ENCODE results near the gene PCGF1. TPM values are rescaled to one million over a fixed set of nuclear protein-coding genes. Genes with fewer than 3 reads are reported as not detected.
A peak's percentile ranks its signal among the peaks of the same experiment; 100 is the strongest.

The PCGF1 gene
- total and polyA plus RNA-seq, 2 of the 13 experiments (the other 11 are each of a cell fraction or from before 2014, with no cell fraction given) = 20.4 to 22.6 TPM

DNA sequence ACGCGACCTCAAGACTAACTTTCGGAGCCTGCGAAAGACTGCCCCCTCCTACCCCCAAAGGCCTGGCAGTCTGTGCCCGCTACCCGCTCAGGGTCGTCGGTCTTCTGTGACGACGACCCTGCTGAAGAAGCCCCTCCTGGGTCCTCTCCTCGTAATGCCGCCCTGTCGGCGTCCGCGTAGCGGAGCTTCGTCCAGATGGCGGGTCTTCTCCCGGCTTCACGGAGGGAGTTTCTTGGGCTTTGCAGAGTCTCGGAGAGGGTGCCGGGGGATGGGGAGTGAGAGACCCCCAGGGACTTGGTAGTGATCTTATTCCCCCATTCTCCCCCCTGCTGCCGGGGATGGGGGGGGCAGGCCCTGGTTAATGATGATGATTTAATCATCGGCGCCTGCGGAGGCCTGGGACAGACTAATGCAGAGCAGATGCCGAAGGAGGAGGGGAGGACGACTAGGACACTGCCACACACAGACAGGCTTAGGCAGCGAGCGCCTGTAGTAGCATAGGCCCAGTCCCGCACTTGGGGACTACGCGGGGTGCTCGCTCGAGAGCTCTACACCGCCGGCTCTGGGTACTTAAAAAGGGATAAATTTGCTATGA is 528 bp upstream of the PCGF1 start (continued):
- 0 out of 2 replicates have a peak, but pooled peaks have one; percentile 3 for TF ChIP-seq HNRNPL (IDR thresholded peaks at IDR 0.05; ENCODE audit: low read depth, low read length)
- 0 out of 2 replicates have a peak, but pooled peaks have one; percentile 2 for TF ChIP-seq MYC (CRISPR knock-in tag; IDR thresholded peaks at IDR 0.05; ENCODE audit: borderline replicate concordance)
- peak; percentile 59; the same call in 1 of the 2 replicates for TF ChIP-seq SRY (CRISPR knock-in tag; IDR thresholded peaks at IDR 0.05)
- TF ChIP-seq ZNF605 (CRISPR knock-in tag; IDR thresholded peaks at IDR 0.05) = peak; percentile 13
- peak; percentile 16; the same call in 1 of the 2 replicates for TF ChIP-seq SNAI1 (CRISPR knock-in tag; IDR thresholded peaks at IDR 0.05; ENCODE audit: borderline replicate concordance)
- TF ChIP-seq RXRA (CRISPR knock-in tag; IDR thresholded peaks at IDR 0.05) = peak; percentile 43; the same call in 1 of the 2 replicates
- 0 out of 2 replicates have a peak, but pooled peaks have one; percentile 11 for TF ChIP-seq ZNF850 (CRISPR knock-in tag; conservative IDR thresholded peaks at IDR 0.05)
- TF ChIP-seq, protein P1, sequence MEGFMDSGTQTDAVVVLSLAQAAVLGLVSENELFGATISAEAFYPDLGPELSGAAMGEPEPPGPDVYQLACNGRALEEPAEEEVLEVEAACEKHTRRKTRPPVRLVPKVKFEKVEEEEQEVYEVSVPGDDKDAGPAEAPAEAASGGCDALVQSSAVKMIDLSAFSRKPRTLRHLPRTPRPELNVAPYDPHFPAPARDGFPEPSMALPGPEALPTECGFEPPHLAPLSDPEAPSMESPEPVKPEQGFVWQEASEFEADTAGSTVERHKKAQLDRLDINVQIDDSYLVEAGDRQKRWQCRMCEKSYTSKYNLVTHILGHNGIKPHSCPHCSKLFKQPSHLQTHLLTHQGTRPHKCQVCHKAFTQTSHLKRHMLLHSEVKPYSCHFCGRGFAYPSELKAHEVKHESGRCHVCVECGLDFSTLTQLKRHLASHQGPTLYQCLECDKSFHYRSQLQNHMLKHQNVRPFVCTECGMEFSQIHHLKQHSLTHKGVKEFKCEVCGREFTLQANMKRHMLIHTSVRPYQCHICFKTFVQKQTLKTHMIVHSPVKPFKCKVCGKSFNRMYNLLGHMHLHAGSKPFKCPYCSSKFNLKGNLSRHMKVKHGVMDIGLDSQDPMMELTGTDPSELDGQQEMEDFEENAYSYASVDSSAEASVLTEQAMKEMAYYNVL (CRISPR knock-in tag; IDR thresholded peaks at IDR 0.05; ENCODE audit: borderline replicate concordance) = 0 out of 2 replicates have a peak, but pooled peaks have one; percentile 37
- no peak; the same call in 1 of the 2 replicates for TF ChIP-seq GFI1 (CRISPR knock-in tag; IDR thresholded peaks at IDR 0.05; ENCODE audit: borderline replicate concordance)
- 0 out of 2 replicates have a peak, but pooled peaks have one; percentile 5 for TF ChIP-seq ZNF274 (CRISPR knock-in tag; IDR thresholded peaks at IDR 0.05)
- 0 out of 2 replicates have a peak, but pooled peaks have one; percentile 34 for TF ChIP-seq ZNF431 (CRISPR knock-in tag; IDR thresholded peaks at IDR 0.05; ENCODE audit: borderline replicate concordance, low read depth)
- TF ChIP-seq, protein P2, sequence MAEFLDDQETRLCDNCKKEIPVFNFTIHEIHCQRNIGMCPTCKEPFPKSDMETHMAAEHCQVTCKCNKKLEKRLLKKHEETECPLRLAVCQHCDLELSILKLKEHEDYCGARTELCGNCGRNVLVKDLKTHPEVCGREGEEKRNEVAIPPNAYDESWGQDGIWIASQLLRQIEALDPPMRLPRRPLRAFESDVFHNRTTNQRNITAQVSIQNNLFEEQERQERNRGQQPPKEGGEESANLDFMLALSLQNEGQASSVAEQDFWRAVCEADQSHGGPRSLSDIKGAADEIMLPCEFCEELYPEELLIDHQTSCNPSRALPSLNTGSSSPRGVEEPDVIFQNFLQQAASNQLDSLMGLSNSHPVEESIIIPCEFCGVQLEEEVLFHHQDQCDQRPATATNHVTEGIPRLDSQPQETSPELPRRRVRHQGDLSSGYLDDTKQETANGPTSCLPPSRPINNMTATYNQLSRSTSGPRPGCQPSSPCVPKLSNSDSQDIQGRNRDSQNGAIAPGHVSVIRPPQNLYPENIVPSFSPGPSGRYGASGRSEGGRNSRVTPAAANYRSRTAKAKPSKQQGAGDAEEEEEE (CRISPR knock-in tag; IDR thresholded peaks at IDR 0.05; ENCODE audit: borderline replicate concordance) = no peak
- no peak for TF ChIP-seq ZBTB46 (CRISPR knock-in tag; IDR thresholded peaks at IDR 0.05; ENCODE audit: borderline replicate concordance)
- peak; percentile 0 for TF ChIP-seq PHF5A (CRISPR knock-in tag; IDR thresholded peaks at IDR 0.05; ENCODE audit: low read depth, unreplicated experiment)
- no peak for TF ChIP-seq CREB1 (IDR thresholded peaks at IDR 0.05)
- peak; percentile 19 for TF ChIP-seq CREB1 (CRISPR knock-in tag; IDR thresholded peaks at IDR 0.05)
- peak; percentile 28 for TF ChIP-seq YY1 (IDR thresholded peaks at IDR 0.05; ENCODE audit: insufficient read depth, insufficient replicate concordance, low read depth, low read length)
- TF ChIP-seq CHD4 (IDR thresholded peaks at IDR 0.05; ENCODE audit: borderline replicate concordance, low read length) = 0 out of 2 replicates have a peak, but pooled peaks have one; percentile 45
- TF ChIP-seq MIXL1 (CRISPR knock-in tag; IDR thresholded peaks at IDR 0.05) = 0 out of 2 replicates have a peak, but pooled peaks have one; percentile 7
- 0 out of 2 replicates have a peak, but pooled peaks have one; percentile 54 for TF ChIP-seq HES4 (CRISPR knock-in tag; IDR thresholded peaks at IDR 0.05; ENCODE audit: borderline replicate concordance)
- TF ChIP-seq ZNF451 (CRISPR knock-in tag; IDR thresholded peaks at IDR 0.05) = no peak
- no peak for TF ChIP-seq NCOA2 (CRISPR knock-in tag; IDR thresholded peaks at IDR 0.05)
